Measurements from ENCODE around the gene CD36.

CD36 gene

DNA sequence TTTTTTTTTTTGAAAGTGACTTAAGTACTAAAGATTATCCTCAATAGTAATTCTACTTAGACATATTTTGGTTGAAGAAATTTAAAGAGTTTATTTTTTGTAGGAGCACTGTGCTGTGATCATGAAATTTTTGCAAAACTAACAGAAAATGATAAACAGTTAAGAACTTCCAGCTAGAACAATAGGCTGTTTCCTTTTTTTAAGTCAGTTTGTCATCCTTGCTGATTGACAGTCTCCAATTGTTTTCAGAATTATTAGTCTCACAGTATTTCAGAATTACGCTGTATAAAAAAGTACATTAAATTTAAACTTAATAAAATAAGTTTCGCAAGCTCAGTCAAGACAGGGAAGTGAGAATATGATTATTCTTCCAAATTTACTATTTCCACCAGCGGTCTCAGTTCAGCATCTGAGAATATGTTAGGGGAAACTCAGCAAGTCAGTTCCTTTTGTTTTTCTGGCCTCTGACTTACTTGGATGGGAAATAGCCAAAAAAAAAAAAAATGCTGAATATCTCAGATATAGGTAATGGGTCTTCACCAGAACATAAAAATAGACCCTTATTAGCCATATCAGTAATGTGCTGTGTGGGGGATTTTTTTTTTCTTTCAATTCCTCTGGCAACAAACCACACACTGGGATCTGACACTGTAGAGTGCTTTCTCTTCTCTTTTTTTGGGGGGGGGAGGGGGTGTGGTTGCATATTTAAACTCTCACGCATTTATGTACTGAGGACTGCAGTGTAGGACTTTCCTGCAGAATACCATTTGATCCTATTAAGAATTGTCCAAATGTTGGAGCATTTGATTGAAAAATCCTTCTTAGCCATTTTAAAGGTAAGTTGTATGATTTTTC is at the start of gene CD36:
Gene CD36 (plus strand): TSS at position 732 of the 855 bp plus-strand sequence. CDS start 8,099 bp downstream, outside the sequence.
- DNase-seq = no peak

DNA sequence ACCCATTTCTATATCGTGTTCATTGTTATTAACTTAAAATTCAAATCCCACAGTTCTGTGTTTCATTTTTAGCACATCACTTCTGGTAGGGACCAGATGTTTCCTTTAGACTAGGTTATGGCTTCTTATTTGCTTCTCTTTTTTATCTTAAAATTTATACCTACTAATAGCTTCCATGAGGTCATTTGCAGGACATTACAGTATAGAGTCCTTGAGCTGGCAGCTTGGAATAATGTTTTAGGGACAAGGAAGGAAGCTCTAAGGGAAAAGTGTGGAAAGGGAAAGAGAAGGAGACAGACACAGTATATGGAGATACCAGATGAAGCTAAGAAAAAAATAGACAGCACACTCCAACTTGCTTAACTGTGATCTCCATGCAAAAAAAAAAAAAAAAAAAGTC is 48.8 kb upstream of the CD36 start:
- no peak for DNase-seq

- DNase-seq = no peak
Observed at GRCh38 chr7:80591654-80592053, 46.8 kb upstream of the CD36 start.

- no peak for DNase-seq
Observed at GRCh38 chr7:80593869-80594586, 44.4 kb upstream of the CD36 start.

- no peak for DNase-seq
Observed at GRCh38 chr7:80596933-80597517, 41.4 kb upstream of the CD36 start.

DNA sequence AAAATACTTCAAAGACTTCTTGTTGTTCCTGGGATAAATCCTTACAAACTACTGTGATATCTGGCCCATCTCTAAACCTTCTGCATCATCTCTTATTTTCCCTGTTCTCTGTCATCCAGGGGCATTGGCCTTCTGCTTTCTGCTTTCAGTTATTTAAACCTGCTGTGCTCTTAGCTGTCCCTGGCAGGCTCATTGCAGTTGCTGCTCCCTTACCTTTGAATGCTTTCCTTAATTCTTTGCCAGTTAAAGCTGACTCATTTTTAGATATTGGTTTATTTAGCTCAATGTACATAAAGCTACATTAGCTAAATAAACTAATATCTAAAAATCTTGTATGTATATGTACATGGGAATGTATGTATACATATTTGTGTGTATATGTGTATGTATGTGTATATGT is 40.6 kb upstream of the CD36 start:
- DNase-seq = no peak

DNA sequence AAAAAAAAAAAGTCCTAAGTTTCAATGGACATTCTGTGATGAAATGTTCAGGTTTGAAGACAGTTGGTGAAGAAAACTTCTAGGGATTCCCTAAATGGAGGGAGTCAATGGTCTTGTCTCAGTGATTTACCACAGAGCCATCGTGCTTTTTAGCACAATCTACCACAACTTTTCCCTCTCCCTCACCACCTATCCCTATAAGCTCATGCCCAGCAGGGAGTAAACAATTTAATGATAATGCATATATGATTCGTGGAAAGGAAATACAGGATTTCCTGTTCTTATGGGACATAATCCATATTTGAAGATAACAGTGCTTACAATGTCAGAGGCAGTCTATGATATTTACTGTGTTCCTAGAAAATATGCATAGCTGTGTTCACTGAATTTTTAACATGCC is 38.4 kb upstream of the CD36 start:
- no peak for DNase-seq

DNA sequence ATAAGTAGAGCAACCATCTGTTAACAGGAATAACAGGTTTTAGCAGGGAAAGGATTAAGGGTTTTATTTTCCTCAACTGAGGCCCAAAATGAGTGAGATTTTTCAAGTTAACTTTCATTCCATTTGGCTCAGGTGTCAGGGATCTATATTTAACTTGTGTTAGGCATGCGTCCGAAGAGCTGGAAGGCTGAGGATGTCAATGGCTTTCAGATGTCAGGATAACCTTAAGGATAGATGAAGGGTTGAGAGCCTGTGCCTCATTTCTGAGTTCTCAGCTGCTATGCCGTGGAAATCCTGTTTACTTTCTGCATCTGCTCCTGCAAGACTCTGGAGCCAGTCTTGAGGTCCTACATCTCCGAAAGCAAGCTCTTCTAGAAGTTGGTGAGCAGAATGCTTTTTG is 36.4 kb upstream of the CD36 start:
- DNase-seq = no peak

- no peak for DNase-seq
Observed at GRCh38 chr7:80603940-80604339, 34.5 kb upstream of the CD36 start.

DNA sequence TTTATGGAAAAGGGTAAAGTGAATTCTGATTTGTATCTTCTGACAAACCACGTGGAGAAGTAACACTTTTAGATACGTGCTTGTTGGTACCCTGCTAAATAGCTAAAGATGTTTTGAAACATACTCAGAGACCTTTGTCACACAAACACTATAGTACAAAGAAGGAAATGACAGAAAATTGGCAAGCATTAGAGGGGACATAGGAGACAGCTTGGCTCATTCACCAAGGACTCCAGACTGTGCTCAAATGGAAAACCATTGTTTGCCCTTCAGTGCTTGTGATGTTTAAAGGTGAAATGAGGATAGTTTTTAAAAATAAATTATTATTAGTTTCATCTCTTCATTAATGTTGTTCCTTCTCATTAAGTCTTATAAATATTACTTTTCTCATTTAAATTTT is 34.0 kb upstream of the CD36 start:
- DNase-seq = no peak

GRCh38 chr7:80607136-80607535 is 31.3 kb upstream of the CD36 start:
- no peak for DNase-seq

DNA sequence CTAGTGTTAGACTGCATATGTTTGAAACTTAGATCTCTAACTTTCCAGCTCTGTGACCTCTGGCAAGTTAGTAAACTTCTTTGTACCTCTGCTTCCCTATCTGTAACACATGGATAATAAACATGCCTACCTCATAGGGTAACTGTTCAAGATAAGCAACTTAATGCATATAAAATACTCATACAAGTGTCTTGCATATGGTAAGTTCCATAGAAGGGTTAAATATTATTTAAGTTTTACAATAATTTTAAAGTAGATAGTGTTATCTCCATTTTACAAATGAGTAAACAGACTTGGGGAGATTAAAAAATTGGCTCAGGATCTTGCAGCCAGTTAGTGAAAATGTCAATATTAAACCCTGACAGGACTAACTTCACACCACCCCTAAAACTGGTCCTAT is 30.1 kb upstream of the CD36 start:
- no peak for DNase-seq

DNA sequence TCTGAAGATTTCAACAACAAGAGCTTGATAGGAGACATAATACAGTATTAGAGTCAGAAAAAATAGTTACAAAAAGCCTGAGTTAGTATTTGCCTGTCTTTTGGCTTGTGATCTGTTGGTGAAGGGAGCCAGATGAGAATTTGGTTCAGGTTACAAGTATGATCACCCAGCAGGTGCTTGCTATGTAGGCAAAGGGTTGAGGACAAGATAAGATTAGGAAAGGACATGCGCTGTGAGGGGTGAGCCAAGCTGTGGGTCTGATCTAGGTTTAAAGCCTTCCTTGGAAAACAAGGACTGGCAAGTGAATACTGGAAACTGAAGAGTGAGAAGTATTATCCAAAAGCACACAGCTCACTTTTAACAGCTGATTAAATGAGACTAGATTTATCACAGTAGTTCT is 28.7 kb upstream of the CD36 start:
- no peak for DNase-seq

DNA sequence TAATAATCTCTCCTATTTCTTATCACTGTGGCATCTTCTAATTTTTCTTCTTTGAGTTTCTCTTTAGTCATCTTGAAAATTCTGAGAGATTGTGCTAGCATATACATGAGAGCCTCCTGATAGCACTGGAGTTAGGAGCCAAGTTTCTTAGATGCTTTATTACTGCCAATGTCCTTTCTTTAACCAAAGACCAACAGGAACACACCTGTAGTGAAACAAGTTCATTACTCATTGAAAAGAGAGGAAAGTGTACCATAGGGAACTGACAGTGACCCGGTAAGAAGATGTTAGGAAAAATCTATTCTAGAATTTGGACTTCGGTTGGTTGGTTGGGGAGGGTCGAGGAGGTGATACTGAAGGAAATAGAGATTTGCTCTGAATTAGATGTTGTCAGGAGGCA is 27.1 kb upstream of the CD36 start:
- no peak for DNase-seq

DNA sequence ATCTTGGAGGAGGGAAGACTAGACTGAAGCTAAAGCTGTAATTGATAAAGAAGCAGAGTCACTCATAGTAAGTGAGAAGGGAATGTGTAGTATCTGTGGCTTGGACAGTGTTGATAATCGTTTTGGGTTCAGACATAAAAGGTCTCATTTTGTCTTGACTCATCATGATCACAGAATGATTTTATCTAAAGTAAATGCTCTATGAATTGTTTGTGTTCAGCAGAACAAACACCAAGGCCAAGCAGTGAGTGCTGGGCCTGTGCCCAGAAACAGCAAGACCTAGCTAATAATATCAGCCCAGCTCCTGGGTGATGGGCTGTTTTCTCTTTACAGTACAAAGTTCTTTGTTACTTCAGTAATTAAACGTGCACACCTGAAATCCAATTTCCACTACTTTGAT is 26.7 kb upstream of the CD36 start:
- DNase-seq = no peak

- DNase-seq = no peak
Observed at GRCh38 chr7:80612880-80613279, 25.6 kb upstream of the CD36 start.

DNA sequence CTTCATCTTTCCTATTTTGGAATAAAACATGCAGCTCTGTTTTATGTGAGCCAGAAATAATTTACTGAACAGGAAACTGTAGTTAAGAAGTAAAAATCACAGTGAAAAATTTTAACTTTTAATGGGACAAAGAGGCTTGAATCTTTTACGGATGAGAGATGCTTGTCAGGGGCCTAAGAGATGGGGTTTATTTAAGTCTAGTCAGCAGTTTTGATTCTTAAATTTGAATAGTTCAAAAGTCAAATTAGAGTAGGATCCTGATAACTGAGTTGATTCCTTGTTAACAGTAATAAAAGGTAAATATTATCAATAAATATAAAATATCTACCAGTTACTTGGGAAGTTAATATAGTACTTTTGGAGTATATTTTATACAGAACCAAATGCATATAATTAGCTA is 24.9 kb upstream of the CD36 start:
- DNase-seq = no peak

- no peak for DNase-seq
Observed at GRCh38 chr7:80614851-80615271, 23.6 kb upstream of the CD36 start.

- no peak for DNase-seq
Observed at GRCh38 chr7:80618096-80618495, 20.3 kb upstream of the CD36 start.

- DNase-seq = no peak
Observed at GRCh38 chr7:80619741-80620140, 18.7 kb upstream of the CD36 start.

- DNase-seq = no peak
Observed at GRCh38 chr7:80622541-80622940, 15.9 kb upstream of the CD36 start.

DNA sequence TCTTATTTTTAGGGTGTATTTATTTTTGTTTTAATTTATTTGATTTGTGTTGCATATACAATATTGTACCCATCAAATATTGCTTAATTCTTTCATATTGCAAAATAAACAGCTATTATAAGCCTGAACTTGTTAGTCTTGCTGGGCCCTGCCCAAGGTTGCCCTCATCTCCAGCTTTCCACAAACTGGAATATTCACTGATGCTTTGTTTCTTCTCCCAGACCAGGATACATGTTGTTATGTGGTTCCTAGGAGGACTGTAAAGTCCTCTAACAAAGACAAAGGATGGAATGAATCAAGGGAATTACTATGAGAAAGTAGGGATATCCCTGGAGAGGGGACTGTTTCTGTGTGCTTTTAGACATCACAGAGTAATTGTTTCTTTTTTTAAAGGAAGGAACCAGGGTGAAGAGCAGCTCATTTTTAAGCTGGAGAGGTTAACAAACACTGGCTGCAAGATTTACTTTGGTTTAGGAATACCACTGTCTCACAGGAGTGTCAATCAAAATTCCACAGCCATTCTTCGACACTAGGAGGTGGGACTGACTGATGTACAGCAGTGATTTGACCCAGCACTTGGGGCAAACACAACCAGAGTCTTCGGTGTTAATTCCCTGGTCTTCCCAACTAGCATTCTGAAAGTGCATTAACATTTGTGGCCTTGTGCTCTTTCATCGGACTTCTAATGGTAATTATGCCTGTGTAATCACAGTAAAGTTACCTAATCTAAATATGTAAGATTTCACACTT is 14.8 kb upstream of the CD36 start:
- DNase-seq = no peak

DNA sequence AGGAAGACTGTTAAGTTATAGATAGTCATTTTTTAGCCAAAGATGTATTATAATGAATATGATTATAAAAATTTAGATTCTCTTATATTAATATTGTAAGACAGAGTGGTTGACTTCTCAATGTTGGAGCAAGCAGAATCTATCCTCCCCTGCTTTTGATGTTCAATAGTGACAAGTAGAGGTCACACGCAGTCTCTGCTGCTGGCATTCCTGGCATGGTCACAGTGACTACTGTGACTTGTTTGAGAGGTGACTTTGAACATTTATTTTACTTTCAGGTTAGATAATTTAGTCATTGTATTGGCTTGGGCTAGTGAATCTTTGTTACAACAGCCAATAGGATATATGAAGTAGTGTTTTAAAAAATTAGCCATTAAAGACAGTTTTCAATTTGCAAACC is 13.7 kb upstream of the CD36 start:
- no peak for DNase-seq

Measured in activated CD4-positive, alpha-beta T cell treated with anti-CD3 and anti-CD28 coated beads, Interleukin-2, amount 50 U/mL, for 48 hours (primary cell).